Measurements from ENCODE around the gene IDH3G.
"Not testable (repeated sequence)": the region's sequence is repeated elsewhere in the genome, so short reads cannot be mapped to it uniquely, and the experiment has no call there.

IDH3G gene

DNA sequence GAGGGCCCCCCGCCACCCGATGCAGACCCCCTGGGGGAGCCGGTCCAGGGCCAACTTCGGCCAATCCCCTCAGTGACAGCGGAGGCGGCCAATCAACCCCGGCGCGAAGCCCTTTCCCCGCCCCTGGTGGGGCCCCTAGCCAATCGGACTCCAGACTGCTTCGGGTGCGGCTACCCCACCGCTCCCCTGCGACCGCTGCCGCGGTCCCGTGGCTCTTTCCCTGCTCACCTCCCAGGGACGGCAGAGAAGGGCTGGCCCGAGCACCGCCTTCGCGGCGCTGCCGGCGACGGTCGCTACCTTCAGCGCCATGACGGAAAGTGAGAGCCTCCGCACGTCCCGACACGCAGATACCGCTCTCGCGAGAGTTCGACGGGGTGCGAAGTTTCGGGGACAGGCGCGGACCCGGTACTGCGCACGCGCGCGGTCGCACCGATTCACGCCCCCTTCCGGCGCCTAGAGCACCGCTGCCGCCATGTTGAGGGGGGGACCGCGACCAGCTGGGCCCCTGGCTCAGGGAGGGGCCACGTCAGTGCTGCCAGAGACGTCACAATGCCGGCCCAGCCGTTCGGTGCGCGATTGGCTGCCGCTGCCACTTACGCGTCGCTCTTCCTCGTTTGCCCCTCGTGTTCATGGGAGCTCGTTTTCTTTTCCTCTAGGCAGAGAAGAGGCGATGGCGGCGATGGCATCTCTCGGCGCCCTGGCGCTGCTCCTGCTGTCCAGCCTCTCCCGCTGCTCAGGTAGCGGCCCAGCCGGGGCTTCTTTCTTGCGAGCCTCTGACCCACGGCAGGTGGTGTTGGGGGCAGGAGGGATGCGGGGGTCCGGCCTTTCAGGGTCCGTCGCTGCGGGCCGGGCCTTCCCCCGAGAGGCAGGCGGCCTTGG, at the start of gene IDH3G, which contains the start of gene SSR4:
Gene IDH3G (minus strand): TSS at position 358 of the 879 bp plus-strand sequence. CDS start 49 bp downstream, at position 309.
Gene SSR4 (plus strand): TSS at position 651 of the 879 bp plus-strand sequence. CDS start 20 bp downstream, at position 671.
- FAIRE-seq, result peak; percentile 93

DNA sequence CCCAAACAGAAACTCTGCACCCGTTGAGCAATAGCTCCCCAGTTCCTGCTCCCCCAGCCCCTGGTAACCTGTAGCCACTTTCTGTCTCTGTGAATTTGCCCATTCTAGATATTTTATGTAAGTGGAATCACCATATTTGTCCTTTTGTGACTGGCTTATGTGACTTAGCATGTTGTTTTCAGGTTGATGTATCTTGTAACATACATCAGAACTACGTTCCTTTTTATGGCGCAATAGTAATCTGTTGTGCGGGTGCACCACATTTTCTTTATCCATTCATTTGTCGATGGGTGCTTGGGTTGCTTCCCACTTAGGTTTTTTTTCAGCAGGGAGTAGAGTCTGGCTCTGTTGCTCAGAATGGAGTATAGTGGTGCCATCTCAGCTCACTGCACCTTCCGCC, 42.7 kb upstream of the IDH3G start:
- no peak for FAIRE-seq

DNA sequence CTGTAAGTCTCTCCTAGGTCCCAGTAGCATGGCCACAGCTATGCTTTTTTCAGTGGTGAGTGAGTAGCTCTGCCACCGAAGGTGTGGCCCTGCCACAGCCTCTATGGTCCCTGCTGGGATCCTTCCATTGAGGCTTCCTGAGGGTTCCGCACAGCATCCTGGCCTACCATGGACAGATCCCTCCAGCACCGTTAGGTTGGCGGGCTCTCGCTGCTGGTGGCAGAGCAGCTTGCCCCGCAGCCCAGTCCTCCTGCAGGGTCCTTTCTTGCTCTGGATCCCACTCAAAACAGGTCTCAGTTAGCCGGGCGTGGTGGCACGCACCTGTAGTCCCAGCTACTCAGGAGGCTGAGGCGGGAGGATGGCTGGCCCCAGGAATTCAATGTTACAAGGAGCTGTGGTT, 38.6 kb upstream of the IDH3G start:
- FAIRE-seq, result no peak

DNA sequence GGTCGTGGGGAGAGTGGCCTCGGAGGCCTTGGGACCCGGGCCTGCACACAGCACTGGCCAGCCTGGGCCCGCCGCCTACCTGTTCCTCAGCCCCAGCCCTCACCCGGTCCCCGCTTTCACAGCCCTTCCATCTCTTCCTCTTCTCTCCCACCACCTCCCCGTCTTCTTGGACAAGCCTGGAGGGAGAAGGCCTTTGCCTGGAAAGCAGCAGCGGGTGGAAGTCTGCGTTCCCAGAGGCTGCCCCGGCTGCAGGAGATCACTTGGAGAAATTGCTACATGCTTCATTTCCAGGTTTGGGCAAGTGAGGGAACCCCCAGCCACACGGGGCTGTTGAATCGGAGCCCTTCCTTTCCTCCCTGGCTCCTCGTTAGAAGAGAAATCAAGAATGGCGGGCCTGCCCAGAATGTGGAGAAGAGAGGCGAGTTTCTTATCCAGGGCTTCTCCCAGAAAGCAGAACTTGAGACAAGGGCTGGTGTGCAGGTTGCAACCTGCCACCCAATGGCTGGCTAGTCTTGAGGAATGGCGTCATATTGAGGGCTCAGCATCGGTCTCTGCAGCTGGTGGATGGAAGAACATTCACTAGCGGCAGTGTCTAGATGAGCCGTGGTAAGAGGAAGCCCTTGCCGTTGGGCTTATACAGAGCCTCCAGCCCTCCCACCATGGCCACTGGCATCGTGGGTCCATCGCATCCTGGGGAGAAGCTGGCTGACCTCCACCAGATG, 37.4 kb upstream of the IDH3G start:
- FAIRE-seq, result no peak

GRCh38 chrX:153830640-153831428, 36.7 kb upstream of the IDH3G start:
- FAIRE-seq, result no peak

GRCh38 chrX:153829799-153830639, 35.8 kb upstream of the IDH3G start, which contains the start of gene PDZD4:
TSS of gene PDZD4 (minus strand) at chrX:153830544. CDS start at chrX:153830298, 246 bp downstream.
- no peak for FAIRE-seq

- no peak for FAIRE-seq
Measured at GRCh38 chrX:153829549-153829798, 35.3 kb upstream of the IDH3G start.

DNA sequence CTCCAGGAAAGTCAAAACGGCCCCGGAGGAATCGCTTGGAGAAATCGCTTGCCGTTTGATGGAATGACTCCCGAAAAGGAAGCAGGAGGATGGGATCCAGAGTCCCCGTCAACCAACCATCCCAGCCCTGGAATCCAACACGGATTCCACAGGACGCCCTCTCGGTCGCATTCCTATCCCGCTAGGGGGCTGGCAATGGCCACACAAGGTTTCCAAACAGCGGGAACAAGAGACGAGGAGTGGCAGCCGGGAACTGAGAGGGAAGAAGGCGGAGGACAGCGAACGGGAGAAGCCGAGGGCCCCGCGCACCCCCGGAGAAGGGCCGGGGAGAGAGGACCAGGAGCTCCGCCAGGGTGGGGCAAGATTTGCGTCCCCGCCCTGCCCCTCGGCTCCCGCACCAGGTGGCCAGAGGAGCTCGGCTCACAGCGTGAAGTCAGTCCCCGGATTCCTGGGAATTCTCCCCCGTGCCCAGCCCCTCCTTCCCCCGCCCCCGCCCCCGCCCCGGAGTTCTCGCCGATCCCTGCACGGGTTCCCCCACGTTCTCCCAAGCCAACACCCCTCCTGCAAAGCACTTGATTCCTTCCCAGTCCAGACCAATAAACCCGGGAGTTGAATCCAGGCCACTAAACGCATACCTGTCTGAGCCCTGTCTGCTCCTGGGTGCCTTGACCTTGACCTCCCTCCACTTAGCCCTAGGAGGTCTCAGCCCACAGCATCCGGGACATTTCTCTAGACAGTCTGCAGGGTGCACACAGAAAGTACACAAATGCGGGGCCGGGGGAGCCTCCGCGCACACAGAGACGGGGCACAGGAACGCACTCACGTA, 34.8 kb upstream of the IDH3G start:
- no peak for FAIRE-seq

DNA sequence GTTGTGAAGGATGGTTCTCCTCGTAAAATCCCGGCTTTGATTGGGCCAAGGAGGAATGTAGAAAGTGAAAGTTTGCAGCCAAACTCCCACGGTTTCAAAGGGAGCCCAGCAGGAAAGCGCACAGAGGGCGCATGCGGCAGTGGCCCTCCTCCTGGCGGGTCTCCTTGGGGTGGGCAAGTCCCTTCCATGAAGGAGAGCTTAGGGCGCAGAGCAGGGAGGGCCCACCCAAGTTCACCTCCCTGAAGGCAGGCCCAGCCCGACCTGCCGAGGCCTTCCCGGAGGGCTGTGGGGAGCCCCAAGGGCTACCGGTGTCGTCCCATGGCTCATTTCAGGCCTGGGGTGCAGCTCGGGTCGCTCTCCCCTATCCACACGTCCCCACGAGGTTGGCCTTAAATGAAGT, 34.1 kb upstream of the IDH3G start:
- FAIRE-seq, result no peak

GRCh38 chrX:153827903-153828302, 33.7 kb upstream of the IDH3G start:
- no peak for FAIRE-seq

GRCh38 chrX:153827016-153827415, 32.8 kb upstream of the IDH3G start:
- no peak for FAIRE-seq

GRCh38 chrX:153825042-153825441, 30.9 kb upstream of the IDH3G start:
- FAIRE-seq, result no peak

DNA sequence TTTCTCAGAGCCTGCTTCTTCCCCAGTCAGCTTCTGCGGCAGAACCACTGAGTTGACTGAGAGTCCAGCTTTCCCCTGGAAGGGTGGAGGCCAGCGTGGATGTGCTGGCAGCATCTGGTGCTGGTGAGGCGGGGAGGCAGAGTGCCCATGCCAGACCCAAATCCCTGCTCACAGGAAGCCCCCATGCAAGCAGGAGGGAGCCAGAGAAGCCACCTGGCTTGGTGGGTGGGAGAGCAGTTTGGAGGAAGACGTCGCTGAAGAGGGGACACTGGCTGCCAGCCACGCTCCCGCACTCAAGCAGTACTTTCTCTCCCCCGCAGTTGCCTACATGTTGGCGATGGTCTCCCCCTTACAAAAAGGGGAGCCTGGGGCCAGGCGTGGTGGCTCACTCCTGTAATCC, 30.2 kb upstream of the IDH3G start:
- no peak for FAIRE-seq

DNA sequence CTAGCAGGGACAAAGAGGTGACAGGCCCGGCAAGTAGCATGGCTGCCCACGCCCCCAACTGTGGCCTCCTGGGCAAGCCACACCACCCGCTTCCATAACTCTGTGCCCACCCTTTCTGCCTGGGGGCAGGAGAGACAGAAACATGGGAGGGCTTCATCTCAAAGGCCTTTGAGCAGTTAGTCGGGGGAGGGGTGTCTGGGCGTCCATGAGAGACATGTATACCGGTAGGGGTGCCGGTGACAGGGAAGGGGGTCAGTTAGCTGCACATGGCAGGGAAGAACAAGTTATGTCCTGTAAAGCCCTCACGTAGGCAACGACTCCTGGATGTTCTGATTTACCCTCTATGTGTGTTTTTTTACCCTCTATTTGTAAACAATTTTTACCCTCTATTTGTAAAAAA, 26.9 kb upstream of the IDH3G start:
- no peak for FAIRE-seq

DNA sequence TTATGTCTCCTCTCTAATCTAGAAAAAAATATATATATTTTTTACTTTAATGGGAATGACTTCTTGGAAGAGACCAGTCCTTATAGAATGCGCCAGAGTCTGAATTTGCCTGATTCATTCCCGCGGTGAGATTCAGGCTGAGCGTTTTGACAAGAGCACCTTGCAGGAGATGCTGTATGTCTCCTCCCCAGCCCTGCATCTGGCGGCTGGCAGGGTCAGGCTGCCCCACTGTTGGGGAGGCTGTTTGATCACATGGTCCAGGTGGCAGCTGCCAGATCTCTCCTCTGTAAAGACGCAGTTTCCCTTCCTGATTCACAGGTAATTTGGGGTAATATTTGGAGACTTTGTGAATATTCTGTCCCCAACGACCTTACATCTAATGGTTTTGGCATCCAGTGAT, 26.4 kb upstream of the IDH3G start:
- no peak for FAIRE-seq

GRCh38 chrX:153819384-153820040, 25.3 kb upstream of the IDH3G start:
- no peak for FAIRE-seq

GRCh38 chrX:153818571-153819383, 24.6 kb upstream of the IDH3G start:
- FAIRE-seq, result no peak

GRCh38 chrX:153818064-153818463, 23.9 kb upstream of the IDH3G start:
- not testable (repeated sequence) for FAIRE-seq

DNA sequence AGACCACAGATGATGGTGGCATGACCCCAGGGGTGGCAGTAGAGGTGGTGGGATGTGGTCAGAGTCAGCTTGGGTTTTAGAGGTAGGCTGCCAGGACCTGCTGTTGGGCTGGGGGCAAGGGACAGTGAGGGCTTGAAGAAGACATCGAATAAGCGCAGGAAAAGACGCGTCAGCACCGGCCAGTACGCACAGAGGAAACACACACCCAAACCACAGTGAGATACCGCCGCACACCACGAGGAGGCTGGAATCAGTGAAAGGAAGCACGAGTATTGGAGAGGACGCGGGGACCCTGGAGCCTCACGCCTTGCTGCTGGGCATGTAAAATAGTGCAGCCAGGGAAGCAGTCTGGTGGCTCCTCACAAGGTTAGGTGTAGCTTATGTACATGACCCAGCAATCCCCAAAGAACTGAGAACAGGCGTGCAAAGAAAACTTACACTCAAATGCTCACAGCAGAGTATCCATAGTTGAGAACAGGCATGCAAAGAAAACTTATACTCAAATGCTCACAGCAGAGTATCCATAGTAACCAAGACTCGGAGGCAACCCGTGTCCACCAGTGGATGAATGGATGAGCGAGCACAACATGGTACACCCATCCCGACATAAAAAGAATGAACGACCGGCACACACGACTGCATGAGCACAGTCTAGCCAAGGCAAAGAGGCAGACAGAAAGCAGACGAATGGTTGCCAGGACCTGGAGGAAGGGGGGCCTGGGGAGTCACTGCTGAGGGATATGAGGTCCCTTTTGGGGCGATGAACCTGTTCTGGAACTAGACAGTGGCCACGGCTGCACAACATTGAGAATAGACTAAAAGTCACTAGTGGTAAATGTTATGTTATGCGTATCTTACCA, 22.9 kb upstream of the IDH3G start:
- FAIRE-seq, result no peak

Measured in islet of Langerhans (tissue), 1 donor.